Activated naive CD4-positive, alpha-beta T cell treated with anti-CD3 and anti-CD28 coated beads, Interleukin-2, amount 50 U/mL, for 24 hours (primary cell): ENCODE measurements around the gene EDDM13.

Experiments
- H3K27ac Mint-ChIP-seq: one replicate; pipeline ENCODE4 v1.8.0; 2021; ENCODE audit warnings: mild to moderate bottlenecking, mixed read lengths
- H3K27me3 Mint-ChIP-seq: one replicate; pipeline ENCODE4 v1.8.0; 2021; ENCODE audit warnings: mixed read lengths
- H3K36me3 Mint-ChIP-seq: one replicate; pipeline ENCODE4 v1.8.0; 2021; ENCODE audit warnings: mixed read lengths
- H3K4me1 Mint-ChIP-seq: one replicate; pipeline ENCODE4 v1.8.0; 2021; ENCODE audit warnings: mixed read lengths
- H3K4me3 Mint-ChIP-seq: one replicate; pipeline ENCODE4 v1.8.0; 2021; ENCODE audit warnings: mild to moderate bottlenecking, mixed read lengths
- H3K9me3 Mint-ChIP-seq: one replicate; pipeline ENCODE4 v1.8.0; 2021; ENCODE audit warnings: mixed read lengths

The EDDM13 gene

DNA sequence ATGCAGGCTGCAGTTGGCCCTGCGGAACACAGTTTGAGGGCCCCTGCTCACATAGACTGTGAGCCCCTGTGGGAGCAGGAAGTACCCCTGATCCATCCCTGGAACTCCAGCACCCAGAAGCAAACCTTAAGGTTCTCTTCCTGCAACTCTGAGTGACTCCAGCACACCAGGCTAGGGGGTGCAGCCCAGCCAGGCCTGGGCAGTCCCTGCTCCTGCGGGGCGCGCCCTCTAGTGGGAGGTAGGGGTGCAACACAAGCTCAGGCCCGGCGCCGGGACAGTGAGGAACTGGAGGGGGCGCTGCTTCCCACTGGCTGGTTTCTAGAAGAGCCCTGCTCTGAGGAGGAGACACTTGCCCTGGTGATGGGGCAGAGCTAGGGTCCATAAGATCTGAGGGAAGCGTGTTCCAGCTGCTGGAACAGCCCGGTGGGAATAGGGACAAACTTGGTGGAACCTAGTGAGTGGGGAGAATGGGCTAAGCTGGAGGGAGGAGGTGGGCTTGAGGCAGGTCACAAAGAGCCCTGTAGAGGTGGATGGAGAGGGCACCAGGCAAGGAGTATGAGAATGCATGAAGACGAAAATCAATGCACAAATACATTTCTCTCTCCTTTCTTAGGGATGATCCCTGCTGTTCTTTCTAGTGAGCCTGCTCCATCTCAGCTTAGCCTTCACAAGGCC is 37.1 kb downstream of the EDDM13 start:
- Mint-ChIP-seq H3K27me3 (no peaks in the 10 kb centered on the region), H3K4me1 (peaks cover 24% of the 10 kb centered on the region), H3K27ac (no peak overlapping the region), H3K36me3 (peaks cover 26% of the 10 kb centered on the region), H3K9me3 (no peaks in the 10 kb centered on the region), H3K4me3 (no peak overlapping the region)

- Mint-ChIP-seq H3K4me3 (no peak overlapping the region), H3K27me3 (no peaks in the 10 kb centered on the region), H3K9me3 (no peaks in the 10 kb centered on the region), H3K4me1 (peaks cover 24% of the 10 kb centered on the region), H3K36me3 (peaks cover 23% of the 10 kb centered on the region), H3K27ac (no peak overlapping the region)
Observed at GRCh38 chr19:56310462-56310861, 37.9 kb downstream of the EDDM13 start.

DNA sequence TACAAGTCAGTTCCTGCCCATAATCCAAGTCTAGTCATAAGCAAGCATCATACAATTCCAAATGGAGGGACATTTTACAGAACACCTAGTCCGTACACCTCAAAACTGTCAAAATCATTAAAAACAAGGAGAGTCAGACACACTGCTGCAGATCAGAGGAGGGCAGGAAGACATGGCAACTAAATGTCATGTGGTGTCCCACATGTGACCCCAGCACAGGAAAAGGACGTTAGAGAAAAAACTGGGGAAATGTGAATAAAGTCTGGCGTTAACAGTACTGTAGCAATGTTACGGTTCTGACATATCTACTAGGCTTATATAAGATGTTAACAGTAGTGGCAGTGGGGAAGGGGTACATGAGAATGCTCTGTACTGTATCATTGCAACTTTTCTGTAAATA is 39.8 kb downstream of the EDDM13 start:
- Mint-ChIP-seq H3K4me3 (no peak overlapping the region), H3K27ac (no peak overlapping the region)

DNA sequence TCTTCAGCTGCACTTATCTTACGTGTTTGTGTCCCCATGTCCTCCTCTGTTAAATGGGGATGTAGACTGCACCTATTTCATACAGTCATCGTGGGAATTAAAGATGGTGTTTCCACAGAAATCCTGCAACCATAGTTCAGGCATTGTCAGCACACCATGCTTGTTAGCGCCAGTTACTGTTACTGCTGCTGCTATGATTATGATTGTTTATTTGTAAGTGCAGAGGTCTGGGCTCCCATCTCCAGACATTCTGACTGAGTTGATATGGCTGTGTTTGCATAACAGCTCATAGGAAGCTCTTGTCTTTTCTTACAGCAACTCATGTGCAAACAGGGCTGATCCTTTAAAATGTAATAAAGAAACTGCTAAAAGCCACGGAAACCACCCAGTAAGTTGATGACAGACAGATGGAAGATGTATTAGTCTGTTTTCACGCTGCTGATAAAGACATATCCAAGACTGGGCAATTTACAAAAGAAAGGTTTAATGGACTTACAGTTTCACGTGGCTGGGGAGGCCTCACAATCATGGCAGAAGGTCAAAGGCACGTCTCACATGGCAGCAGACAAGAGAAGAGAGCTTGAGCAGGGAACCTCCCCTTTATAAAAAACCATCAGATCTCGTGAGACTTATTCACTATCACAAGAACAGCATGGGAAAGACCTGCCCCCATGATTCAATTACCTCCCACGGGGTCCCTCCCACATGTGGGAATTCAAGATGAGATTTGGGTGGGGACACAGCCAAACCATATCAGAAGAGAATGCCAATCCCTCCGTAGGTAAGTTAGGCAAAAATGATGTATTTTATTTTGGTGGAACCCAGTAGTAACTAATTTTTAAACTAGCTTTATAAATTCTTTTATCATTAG is 40.5 kb downstream of the EDDM13 start:
- Mint-ChIP-seq H3K27ac (peak overlapping the region; percentile 99), H3K36me3 (peaks cover 19% of the 10 kb centered on the region), H3K27me3 (no peaks in the 10 kb centered on the region), H3K9me3 (no peaks in the 10 kb centered on the region), H3K4me3 (peak overlapping the region; percentile 94), H3K4me1 (peaks cover 31% of the 10 kb centered on the region)

More for the DNA sequence above, 39.8 kb downstream of the EDDM13 start:
- peaks cover 31% of the 10 kb centered on the region for H3K4me1 Mint-ChIP-seq
- H3K27me3 Mint-ChIP-seq: no peaks in the 10 kb centered on the region
- no peaks in the 10 kb centered on the region for H3K9me3 Mint-ChIP-seq
- peaks cover 19% of the 10 kb centered on the region for H3K36me3 Mint-ChIP-seq

GRCh38 chr19:56314018-56314380 is 41.5 kb downstream of the EDDM13 start:
- Mint-ChIP-seq H3K9me3 (no peaks in the 10 kb centered on the region), H3K36me3 (peaks cover 14% of the 10 kb centered on the region), H3K4me3 (peak overlapping the region; percentile 94), H3K4me1 (peaks cover 30% of the 10 kb centered on the region), H3K27me3 (no peaks in the 10 kb centered on the region), H3K27ac (peak overlapping the region; percentile 99)

- no peaks in the 10 kb centered on the region for H3K9me3 Mint-ChIP-seq
- no peaks in the 10 kb centered on the region for H3K27me3 Mint-ChIP-seq
- H3K36me3 Mint-ChIP-seq: peaks cover 12% of the 10 kb centered on the region
- H3K4me1 Mint-ChIP-seq: peaks cover 29% of the 10 kb centered on the region
- H3K4me3 Mint-ChIP-seq: peak within 1 kb of the TSS; percentile 94
- H3K27ac Mint-ChIP-seq: peak within 1 kb of the TSS; percentile 99
Observed at GRCh38 chr19:56314381-56315076, 42.0 kb downstream of the EDDM13 start, which contains the start of gene ZSCAN5A. ZSCAN5A (minus strand) TSS chr19:56314839; CDS start chr19:56225046, 89,793 bp downstream.

- no peaks in the 10 kb centered on the region for H3K9me3 Mint-ChIP-seq
- H3K36me3 Mint-ChIP-seq: peaks cover 10% of the 10 kb centered on the region
- H3K4me3 Mint-ChIP-seq: peak overlapping the region; percentile 94
- H3K27ac Mint-ChIP-seq: peak overlapping the region; percentile 99
- no peaks in the 10 kb centered on the region for H3K27me3 Mint-ChIP-seq
- H3K4me1 Mint-ChIP-seq: peaks cover 29% of the 10 kb centered on the region
Observed at GRCh38 chr19:56315077-56315828, 42.7 kb downstream of the EDDM13 start.

GRCh38 chr19:56316728-56317127 is 44.2 kb downstream of the EDDM13 start:
- Mint-ChIP-seq H3K36me3 (peaks cover 4% of the 10 kb centered on the region), H3K4me3 (no peak overlapping the region), H3K4me1 (peaks cover 26% of the 10 kb centered on the region), H3K9me3 (no peaks in the 10 kb centered on the region), H3K27ac (no peak overlapping the region), H3K27me3 (no peaks in the 10 kb centered on the region)

- Mint-ChIP-seq H3K27ac (no peak overlapping the region), H3K4me1 (peaks cover 19% of the 10 kb centered on the region), H3K9me3 (no peaks in the 10 kb centered on the region), H3K27me3 (no peaks in the 10 kb centered on the region), H3K4me3 (no peak overlapping the region), H3K36me3 (peaks cover 2% of the 10 kb centered on the region)
Observed at GRCh38 chr19:56317749-56318148, 45.2 kb downstream of the EDDM13 start.

DNA sequence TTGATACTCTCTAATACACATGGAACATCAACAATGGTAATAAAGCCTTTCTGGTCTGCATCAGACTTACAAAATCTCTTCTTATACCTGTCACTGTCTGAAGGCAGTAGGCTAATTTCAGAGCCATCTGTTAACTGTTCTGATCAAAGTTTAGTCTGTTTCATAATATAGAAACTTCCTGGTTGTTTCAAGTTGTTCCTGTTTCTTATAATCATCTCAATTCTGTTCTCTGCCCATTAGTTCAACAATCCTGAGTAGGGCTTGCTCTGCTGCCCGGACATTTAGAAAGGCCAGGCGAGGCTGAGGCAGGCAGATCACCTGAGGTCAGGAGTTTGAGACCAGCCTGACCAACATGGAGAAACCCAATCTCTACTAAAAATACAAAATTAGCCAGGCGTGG is 47.4 kb downstream of the EDDM13 start:
- Mint-ChIP-seq H3K27ac (no peak overlapping the region), H3K4me1 (peaks cover 7% of the 10 kb centered on the region), H3K36me3 (no peaks in the 10 kb centered on the region), H3K9me3 (no peaks in the 10 kb centered on the region), H3K4me3 (no peak overlapping the region), H3K27me3 (no peaks in the 10 kb centered on the region)

- H3K4me1 Mint-ChIP-seq: no peaks in the 10 kb centered on the region
- no peak overlapping the region for H3K4me3 Mint-ChIP-seq
- H3K9me3 Mint-ChIP-seq: no peaks in the 10 kb centered on the region
- H3K27me3 Mint-ChIP-seq: no peaks in the 10 kb centered on the region
- H3K27ac Mint-ChIP-seq: no peak overlapping the region
- H3K36me3 Mint-ChIP-seq: no peaks in the 10 kb centered on the region
Observed at GRCh38 chr19:56321254-56321988, 48.9 kb downstream of the EDDM13 start.

DNA sequence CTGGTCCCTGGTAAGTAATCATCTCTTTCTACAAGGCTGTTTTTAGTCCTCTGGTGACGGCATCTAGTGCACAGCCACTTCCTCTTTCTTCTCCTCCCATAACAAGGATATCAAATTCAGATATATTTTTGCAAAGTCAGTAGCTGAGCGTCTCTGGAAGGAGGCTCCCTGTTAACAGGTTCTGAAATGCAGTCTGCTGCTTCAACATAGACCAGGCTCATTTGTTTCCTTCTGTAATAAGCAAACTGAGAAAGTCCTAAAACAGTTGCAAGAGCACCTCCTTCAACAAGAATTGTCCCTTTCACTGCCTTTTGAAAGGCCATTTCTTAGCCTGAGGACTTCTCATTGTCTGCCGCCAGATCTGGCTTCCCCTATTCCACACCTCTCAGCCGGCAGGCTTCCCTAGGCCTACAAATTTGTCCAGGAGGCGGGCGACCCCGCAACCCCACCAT is 49.5 kb downstream of the EDDM13 start:
- no peaks in the 10 kb centered on the region for H3K4me1 Mint-ChIP-seq
- H3K36me3 Mint-ChIP-seq: no peaks in the 10 kb centered on the region
- H3K9me3 Mint-ChIP-seq: no peaks in the 10 kb centered on the region
- H3K27me3 Mint-ChIP-seq: no peaks in the 10 kb centered on the region
- no peak overlapping the region for H3K4me3 Mint-ChIP-seq
- H3K27ac Mint-ChIP-seq: no peak overlapping the region

GRCh38 chr19:56324436-56324835 is 51.9 kb downstream of the EDDM13 start:
- no peaks in the 10 kb centered on the region for H3K9me3 Mint-ChIP-seq
- H3K27me3 Mint-ChIP-seq: no peaks in the 10 kb centered on the region
- no peaks in the 10 kb centered on the region for H3K4me1 Mint-ChIP-seq
- H3K4me3 Mint-ChIP-seq: no peak overlapping the region
- no peak overlapping the region for H3K27ac Mint-ChIP-seq
- H3K36me3 Mint-ChIP-seq: no peaks in the 10 kb centered on the region

DNA sequence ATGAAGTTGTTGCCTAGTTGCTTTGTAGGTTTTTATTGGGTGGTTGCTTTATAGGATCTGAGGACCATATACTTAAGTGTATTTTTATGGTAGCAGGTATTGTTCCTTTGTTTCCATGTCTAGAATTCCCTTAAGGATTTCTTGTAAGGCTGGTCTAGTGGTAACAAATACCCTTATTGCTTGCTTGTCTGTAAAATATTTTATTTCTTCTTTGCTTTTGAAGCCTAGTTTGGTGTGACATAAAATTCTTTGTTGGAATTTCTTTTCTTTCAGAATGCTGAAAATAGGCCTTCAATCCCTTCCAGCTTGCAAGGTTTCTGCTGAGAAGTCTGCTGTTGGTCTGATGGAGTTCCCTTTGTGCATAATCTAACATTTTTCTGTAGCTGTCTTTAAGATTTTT is 60.1 kb downstream of the EDDM13 start:
- peaks cover 3% of the 10 kb centered on the region for H3K9me3 Mint-ChIP-seq
- peaks cover 5% of the 10 kb centered on the region for H3K27me3 Mint-ChIP-seq
- no peak overlapping the region for H3K27ac Mint-ChIP-seq
- H3K4me1 Mint-ChIP-seq: no peaks in the 10 kb centered on the region
- no peak overlapping the region for H3K4me3 Mint-ChIP-seq
- H3K36me3 Mint-ChIP-seq: peaks cover 8% of the 10 kb centered on the region
